ENCODE data around the gene BASP1.
A peak's percentile ranks its signal among the peaks of the same experiment; 100 is the strongest.

Gene BASP1

DNA sequence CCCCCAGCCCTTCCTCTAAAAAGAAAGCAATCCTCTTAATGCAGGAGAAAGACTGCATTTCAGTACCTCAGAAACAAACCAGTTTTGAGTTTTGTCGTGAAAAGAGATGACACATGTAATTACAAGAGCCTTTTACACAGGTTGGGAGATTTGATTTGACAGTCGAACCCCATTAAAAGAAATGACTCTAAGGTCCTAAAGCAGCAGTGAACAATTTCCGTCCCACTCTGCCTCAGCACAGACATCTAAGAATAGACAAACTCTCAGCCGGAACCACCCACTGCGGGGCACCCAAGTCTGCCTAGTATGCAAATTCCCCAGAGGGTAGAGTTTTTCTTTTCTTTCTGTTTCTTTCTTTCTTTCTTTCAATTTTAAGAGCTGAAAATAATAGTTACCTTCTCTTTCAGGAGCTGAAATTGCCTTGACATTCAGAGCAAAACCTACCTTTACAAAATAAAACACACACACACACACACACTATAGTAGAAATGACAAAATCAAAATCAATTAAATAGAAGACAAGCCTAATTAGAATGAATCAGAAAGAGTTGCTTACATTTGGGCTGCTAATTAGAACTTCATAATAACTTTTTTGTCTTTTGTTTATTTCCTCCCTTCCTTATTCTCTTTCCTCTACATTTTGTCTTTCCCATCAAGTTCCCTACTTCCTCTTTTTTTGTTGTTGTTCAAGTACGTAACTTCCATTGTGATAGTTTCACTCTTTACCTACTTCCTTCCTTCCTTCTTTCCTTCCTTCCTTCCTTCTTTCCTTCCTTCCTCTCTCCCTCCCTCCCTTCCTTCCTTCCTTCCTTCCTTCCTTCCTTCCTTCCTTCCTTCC is 65.1 kb downstream of the BASP1 start:
- H3K9me3 Mint-ChIP-seq = peaks cover under 1% of the 10 kb centered on the region
- peak overlapping the region; percentile 49 for H3K27ac Mint-ChIP-seq
- no peak overlapping the region for H3K4me3 Mint-ChIP-seq
- peaks cover 7% of the 10 kb centered on the region for H3K27me3 Mint-ChIP-seq (ENCODE audit: low read depth, poor library complexity)
- TF ChIP-seq, protein P1, sequence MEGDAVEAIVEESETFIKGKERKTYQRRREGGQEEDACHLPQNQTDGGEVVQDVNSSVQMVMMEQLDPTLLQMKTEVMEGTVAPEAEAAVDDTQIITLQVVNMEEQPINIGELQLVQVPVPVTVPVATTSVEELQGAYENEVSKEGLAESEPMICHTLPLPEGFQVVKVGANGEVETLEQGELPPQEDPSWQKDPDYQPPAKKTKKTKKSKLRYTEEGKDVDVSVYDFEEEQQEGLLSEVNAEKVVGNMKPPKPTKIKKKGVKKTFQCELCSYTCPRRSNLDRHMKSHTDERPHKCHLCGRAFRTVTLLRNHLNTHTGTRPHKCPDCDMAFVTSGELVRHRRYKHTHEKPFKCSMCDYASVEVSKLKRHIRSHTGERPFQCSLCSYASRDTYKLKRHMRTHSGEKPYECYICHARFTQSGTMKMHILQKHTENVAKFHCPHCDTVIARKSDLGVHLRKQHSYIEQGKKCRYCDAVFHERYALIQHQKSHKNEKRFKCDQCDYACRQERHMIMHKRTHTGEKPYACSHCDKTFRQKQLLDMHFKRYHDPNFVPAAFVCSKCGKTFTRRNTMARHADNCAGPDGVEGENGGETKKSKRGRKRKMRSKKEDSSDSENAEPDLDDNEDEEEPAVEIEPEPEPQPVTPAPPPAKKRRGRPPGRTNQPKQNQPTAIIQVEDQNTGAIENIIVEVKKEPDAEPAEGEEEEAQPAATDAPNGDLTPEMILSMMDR (IDR thresholded peaks at IDR 0.05) = no peak
- peaks cover 4% of the 10 kb centered on the region for H3K36me3 Mint-ChIP-seq (ENCODE audit: low read depth)
- DNase-seq = no peak
- H3K4me1 Mint-ChIP-seq = peaks cover 9% of the 10 kb centered on the region

DNA sequence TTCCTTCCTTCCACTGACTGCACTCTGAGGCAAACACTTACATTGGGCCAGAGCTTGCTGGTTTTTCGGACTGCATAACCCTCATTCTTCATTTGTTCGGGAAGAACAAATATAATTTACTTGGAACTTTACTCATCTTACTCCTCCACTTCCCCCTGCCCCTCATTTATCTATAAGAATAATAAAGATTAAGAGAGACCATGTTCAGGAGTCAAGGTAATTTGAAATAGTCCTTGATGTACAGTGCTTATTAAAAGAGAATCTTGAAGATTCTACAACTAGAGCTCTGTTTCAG is 65.6 kb downstream of the BASP1 start:
- Mint-ChIP-seq H3K27me3 (ENCODE audit: low read depth, poor library complexity) (peaks cover 7% of the 10 kb centered on the region), H3K4me3 (no peak overlapping the region), H3K27ac (no peak overlapping the region), H3K4me1 (peaks cover 9% of the 10 kb centered on the region), H3K36me3 (ENCODE audit: low read depth) (peaks cover 4% of the 10 kb centered on the region), H3K9me3 (peaks cover 7% of the 10 kb centered on the region)
- TF ChIP-seq, protein P1 (IDR thresholded peaks at IDR 0.05) = no peak
- no peak for DNase-seq

DNA sequence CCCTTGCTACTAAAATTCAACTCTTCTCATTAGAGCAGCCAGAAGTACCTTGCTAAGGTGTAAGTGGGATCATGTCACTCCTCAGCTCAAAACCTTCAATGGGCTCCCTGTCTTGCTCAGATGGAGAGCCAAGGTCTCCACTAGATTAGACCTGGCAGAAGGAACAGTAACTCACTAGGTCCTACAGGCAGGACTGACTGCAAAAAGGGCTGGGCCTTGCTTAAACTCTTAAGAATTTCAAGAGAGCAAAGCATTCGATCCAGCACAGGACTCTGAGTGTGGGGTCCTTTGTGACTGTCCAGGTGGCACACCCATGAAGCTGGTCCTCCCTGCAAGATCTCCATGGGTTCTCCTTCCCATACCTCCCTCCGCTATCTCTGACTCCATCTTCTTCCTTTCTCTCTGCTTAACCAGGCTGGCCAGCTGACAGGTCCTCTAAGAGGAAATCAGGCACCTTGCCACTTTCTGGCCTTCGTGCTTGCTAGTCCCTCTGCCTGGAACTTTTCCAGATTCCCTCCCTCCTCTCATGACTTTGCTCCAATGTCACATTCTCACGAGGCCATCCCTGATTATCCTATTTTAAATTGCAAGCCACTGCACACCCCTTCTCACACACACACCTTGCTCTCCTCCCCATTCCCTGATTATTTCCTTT is 70.2 kb downstream of the BASP1 start:
- no peak for DNase-seq
- peaks cover 2% of the 10 kb centered on the region for H3K4me1 Mint-ChIP-seq
- TF ChIP-seq, protein P1 (IDR thresholded peaks at IDR 0.05) = no peak
- H3K9me3 Mint-ChIP-seq = peaks cover 10% of the 10 kb centered on the region
- H3K27ac Mint-ChIP-seq = no peak overlapping the region
- peaks cover 6% of the 10 kb centered on the region for H3K36me3 Mint-ChIP-seq (ENCODE audit: low read depth)
- H3K4me3 Mint-ChIP-seq = no peak overlapping the region
- H3K27me3 Mint-ChIP-seq (ENCODE audit: low read depth, poor library complexity) = peaks cover 4% of the 10 kb centered on the region

DNA sequence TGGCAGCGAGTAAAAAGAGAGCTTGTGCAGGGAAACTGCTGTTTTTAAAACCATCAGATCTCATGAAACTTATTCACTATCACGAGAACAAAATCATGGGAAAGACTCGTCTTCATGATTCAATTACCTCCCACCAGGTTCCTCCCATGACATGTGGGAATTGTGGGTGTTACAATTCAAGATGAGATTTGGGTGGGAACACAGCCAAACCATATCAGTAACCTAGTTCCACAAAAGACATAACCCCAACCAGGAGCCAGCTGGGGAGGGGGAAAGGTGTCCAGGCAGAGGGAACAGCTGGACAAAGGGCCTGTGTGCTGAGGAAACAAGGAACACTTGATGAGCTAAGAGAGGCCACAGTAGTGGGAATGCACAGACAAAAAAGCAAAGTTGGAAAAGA is 71.1 kb downstream of the BASP1 start:
- Mint-ChIP-seq H3K36me3 (ENCODE audit: low read depth) (peaks cover 6% of the 10 kb centered on the region), H3K27ac (no peak overlapping the region), H3K27me3 (ENCODE audit: low read depth, poor library complexity) (no peaks in the 10 kb centered on the region), H3K4me3 (no peak overlapping the region), H3K9me3 (peaks cover 10% of the 10 kb centered on the region), H3K4me1 (no peaks in the 10 kb centered on the region)
- DNase-seq = no peak
- TF ChIP-seq, protein P1 (IDR thresholded peaks at IDR 0.05) = no peak

DNA sequence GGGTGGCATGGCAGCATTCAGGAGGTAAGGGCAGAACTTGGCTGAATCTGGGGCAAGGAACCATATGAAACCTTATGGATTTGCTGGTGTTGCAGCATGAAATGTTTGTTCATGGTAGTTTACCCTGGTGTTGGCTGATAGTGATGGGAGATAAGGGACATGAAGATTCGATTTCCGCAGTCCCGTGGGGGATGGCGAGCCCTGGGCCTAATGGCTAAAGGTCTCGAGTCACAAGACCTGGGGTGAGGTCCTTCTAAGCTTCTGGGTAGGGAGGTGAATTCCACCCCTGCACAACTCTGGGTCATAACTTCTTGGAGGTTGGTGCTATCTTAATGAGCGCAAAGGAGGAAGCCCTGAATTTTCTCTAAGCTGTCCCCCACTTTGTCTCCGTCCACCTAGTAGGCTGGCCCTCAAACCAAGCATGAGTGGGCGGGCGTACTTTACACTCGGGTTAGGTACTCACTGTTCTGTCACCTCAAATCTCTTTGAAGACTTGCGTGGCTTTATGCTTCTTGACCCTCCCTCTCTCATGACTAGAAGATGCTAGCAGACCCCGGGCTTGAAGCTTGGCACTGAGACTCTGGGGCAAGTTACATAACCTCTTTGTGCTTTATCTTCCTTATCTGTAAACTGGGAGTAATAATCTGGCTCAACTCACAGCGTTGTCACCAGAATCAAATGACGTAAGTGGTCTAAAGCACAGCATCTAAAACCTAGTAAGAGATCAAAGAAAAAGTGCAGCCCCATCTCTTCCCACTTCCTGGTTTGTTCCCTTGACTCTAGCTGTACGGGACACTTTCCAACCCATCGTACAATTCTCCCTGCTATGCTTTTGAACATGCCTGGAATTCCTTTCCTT is 72.5 kb downstream of the BASP1 start:
- H3K36me3 Mint-ChIP-seq (ENCODE audit: low read depth) = peaks cover 6% of the 10 kb centered on the region
- H3K27me3 Mint-ChIP-seq (ENCODE audit: low read depth, poor library complexity) = no peaks in the 10 kb centered on the region
- no peak for DNase-seq
- H3K4me3 Mint-ChIP-seq = no peak overlapping the region
- H3K9me3 Mint-ChIP-seq = peaks cover 10% of the 10 kb centered on the region
- TF ChIP-seq, protein P1 (IDR thresholded peaks at IDR 0.05) = no peak
- H3K27ac Mint-ChIP-seq = no peak overlapping the region
- H3K4me1 Mint-ChIP-seq = no peaks in the 10 kb centered on the region

All from nephron progenitor cell (in vitro differentiated cells).